GM15510 (cell line): ENCODE measurements around the gene ZFP82.

Source experiments
- POLR2A ChIP-seq: IDR thresholded peaks from 3 replicates; pipeline ENCODE4 v1.6.1; 2011; ENCODE audit warnings: borderline replicate concordance; ENCODE audit not compliant: insufficient read length; ENCODE audit errors: extremely low read depth

Gene ZFP82

DNA sequence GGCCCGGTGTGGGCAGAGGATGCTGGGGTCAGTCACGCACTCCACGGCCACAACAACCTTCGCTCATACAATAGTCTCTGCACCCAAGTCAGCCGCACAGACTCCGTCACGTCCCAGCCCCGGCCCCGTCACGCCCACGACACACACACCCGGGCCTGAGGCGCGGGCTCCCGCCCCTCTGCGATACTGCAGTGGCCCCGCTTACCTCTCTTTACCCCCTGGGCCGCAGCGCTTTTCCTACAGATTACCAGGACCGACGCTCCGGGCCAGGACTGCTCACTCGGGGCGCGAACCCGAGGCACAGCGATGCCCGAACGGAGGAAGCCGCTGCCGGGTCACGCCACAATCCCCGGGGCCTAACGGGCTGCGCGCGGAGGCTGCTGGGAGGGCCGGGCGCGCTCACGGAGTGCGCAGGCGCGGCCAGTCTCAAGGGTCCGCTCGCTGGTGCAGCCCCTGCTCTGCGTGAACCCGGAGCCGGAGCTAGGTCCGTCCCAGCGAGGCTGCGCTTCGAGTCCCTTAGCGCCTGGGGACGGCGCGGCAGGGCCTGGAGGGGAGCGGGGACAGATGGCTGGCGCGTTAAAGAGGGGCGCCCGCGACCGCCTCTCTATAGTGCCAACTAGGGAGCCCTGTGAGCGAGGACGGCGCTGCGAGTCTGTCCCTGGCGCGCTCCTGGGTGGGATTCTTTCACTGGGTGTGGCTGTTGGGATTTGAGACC, at the start of gene ZFP82:
Gene ZFP82, minus strand, starts transcription at position 358 of the 715 bp plus-strand sequence. CDS start 8,855 bp downstream, outside the sequence.
- peak; percentile 73 for TF ChIP-seq POLR2A

DNA sequence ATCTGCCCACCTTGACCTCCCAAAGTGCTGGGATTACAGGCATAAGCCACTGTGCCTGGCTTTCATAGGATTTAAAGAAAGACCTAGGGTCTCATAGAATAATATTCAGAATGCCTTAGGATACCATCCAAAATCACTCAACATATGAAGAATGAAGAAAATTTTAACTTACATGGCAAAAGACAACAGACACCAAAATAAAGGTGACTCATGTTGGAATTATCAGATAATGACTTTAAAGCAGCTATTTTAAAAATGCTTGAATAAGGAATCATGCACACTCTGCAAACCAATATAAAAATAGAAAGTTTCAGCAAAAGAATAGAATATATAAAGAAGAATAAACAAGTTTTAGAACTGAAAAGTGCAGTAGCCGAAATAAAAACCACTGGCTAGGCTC, 41.6 kb upstream of the ZFP82 start:
- no peak for TF ChIP-seq POLR2A

DNA sequence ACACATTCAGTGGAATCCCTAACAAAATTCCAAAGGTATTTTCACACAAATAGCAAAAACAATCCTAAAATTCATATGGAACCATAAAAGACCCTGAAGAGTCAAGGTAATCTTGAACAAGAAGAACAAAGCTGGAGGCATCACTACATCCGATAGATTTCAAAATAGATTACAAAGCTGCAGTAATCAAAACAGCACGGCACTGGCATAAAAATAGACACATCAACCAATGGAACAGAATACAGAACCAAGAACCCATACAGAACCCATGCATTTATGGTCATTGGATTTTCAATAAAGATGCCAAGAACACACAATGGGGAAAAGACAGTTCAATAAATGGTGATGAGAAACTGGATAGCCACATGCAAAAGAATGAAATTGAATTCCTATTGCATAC, 38.4 kb upstream of the ZFP82 start:
- no peak for TF ChIP-seq POLR2A

DNA sequence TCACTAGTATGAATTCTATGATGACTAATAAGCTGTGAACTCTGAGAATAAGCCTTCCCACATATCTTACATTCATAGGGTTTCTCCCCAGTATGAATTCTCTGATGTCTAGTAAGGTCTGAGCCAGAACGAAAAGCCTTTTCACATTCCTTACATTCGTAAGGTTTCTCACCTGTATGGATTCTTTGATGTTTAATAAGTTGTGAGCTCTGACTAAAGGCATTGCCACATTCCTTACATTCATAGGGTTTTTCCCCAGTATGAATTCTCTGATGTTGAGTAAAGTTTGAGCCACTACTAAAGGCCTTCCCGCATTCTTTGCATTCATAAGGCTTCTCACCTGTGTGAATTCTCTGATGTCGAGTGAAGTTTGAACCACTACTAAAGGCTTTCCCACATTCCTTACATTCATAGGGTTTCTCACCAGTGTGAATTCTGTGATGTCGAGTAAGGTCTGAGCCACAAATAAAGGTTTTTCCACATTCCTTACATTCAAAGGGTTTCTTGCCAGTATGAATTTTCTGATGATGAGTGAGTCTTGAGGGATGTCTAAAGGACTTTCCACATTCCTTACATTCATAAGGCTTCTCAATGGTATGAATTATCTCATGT, 30.7 kb upstream of the ZFP82 start:
- TF ChIP-seq POLR2A = no peak

DNA sequence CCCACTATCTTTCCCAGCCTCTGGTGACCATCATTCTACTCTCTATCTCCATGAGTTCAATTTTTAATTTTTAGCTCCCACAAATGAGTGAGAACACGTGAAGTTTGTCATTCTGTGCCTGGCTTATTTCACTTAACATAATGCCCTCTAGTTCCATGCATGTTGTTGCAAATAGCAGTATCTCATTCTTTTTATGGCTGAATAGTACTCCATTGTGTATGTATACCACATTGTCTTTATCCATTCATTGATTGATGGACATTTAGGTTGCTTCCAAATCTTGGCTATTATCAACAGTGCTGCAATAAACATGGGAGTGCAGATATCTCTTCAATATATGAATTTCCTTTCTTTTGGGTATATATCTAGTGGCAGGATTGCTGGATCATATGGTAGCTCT, 22.9 kb upstream of the ZFP82 start:
- TF ChIP-seq POLR2A = no peak

DNA sequence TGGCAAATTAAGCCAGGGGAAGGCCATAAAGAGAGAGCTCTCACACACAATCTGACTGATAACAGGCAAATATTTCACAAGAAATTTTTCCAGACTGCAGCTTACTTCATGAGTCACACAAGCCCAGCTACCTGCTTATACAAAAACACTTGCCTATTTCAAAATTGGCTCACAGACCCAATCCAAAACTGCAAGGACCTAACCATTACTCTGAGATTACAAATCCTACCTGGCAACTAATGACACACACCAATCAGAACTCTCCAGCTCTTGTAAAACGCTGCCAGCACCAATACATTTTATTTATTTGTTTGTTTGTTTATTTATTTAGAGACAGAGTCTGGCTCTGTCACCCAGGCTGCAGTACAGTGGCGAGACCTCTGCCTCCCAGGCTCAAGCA, 18.1 kb upstream of the ZFP82 start:
- no peak for TF ChIP-seq POLR2A

DNA sequence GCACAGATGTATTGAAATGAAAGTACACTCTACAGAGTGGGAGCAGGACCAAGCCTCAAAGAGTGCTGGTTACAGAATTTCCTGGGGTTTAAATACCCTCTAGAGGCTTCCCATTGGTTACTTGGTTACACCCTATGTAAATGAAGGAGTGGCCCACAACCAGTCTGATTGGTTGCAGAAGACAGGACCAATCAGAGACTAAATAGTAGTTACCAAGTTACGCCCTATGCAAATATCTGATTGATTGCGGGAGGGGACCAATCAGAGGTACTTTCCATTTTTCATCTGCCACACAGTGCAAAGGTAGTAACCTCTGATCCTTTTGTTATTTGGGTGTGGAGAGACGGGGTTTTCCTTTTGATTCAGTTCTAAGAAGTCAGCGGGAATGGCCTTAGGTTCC, 5.5 kb upstream of the ZFP82 start:
- no peak for TF ChIP-seq POLR2A

DNA sequence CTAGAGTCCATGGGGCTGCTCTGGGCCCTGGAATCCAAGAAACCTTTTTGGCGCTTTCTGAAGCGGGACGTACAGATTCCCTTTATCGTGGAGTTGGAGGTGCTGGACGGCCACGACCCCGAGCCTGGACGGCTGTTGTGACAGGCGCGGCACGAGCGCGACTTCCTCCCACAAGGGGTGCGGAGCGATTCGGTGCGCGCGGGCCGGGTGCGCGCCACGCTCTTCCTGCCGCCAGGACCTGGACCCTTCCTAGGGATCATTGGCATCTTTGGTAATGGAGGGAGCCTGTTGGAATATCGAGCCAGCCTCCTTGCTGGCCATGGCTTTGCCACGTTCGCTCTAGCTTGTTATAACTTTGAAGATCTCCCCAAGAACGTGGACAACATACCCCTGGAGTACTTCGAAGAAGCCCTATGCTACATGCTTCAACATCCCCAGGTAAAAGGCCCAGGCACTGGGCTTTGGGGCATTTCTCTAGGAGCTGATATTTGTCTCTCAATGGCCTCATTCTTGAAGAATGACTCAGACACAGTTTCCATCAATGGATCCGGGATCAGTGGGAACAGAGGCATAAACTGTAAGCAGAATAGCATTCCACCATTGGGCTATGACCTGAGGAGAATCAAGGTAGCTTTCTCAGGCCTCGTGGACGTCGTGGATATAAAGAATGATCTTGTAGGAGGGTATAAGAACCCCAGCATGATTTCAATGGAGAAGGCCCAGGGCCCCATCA, 3.5 kb upstream of the ZFP82 start:
- no peak for TF ChIP-seq POLR2A

DNA sequence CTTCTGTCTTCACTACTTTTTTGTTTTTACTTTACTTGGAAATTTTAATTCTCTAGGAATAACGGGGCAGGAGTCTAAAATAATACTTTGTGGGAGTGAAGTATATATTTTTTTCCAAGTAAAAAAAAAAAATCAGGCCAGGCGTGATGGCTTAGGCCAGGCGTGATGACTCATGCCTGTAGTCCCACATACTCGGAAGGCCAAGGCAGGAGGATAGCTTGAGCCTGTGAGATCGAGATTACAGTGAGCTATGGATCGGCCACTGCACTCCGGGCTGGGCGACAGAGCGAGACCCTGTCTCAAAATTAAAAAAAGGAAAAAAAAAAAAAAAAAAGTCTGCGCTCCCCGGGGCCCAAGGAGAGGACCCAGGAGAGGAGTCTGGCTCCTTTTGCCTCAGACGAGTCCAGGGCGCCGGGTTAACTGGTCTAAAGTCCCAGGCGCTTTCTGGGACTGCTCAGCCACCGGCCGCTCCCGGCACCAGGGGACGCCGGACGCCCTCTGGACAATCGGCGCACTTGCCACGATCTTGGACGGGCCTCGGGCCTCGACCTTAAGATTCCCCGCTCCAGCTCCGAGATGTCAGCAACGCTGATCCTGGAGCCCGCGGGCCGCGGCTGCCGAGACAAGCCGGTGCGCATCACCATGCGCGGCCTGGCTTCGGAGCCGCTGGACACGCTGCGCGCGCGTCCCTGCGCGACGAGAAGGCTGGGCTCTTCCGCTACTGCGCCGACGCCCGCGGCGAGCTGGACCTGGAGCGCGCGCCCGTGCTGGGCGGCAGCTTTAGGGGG, 2.7 kb upstream of the ZFP82 start:
- no peak for TF ChIP-seq POLR2A

DNA sequence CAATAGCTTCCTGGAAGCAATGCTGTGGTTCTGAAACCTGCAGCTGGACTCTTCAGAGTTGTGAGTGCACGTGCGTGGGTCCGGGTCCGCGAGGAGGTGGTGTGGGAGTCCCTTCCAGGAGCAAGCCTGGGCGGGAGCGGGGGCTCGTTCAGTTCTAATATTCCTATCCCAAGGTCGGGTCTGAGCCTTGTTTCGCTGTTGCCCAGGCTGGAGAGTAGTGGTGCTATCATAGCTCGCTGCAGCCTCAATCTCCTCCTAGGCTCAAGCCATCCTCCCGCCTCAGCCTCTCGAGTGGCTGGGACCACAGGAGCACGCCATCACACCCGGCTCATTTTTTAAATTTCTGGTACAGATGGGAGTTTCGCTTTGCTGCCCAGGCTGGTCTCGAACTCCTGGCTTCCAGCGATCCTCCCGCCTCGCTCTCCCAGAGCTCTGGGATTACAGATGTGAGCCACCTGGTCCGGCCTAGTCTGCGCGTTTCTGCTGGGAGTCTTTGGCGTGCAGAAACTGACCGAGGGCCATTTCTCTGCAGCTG, 625 bp downstream of the ZFP82 start:
- TF ChIP-seq POLR2A = no peak

DNA sequence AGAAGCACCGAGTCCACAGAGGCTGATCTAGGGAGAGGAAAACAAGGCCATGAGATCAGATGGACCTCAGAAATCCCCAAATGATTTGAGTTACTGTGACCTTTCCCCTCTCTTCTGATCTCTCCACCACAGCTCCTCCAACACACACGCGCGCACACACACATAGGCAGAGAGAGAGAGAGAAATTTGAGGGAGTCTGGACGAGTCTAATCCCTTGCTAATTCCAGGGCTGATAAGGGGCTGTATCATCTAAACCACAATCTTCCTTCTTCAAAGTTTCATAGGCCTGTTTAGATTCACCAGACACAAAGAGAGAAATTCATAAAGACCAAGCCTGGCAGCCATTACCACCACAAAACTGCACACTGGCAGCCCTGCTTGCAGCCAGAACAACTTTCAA, 8.6 kb downstream of the ZFP82 start:
- TF ChIP-seq POLR2A = no peak

DNA sequence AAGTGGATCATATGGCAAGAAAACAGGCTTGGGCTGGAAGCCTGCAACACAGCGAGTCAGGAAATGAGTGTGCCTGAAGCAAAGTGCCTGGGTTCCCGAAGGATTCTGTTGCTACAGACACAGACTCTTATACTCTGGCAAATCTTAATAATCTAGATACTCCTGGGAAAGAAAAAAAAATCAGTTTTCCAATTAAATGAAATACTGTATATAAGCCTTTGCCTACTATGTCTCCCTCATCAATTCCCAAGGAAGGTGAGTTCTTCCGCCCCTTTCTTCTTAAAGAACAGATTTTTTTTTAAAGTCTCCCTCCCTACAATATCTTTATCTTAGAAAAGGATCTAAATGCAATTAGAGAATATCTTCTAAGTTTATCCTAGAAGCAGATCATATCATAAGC, 10.3 kb downstream of the ZFP82 start:
- no peak for TF ChIP-seq POLR2A

DNA sequence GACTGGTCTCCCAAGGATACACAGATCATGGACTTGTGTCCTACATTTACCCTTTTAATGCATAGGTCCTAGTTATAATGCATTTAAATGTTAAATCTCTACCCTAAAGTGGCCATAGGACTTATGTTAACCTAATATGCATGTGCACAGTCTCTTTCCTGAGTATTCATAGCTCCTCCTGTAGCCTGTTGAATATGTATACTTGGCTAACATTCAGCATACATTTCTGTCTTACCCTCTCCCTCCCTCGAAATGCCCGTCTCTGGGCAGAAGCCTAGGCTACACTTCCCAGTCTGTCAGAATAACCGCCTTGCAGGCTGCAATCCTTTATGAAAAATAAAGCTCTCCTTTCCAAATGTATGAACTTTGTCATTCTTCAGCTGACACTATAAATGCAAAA, 13.9 kb downstream of the ZFP82 start:
- TF ChIP-seq POLR2A = no peak

DNA sequence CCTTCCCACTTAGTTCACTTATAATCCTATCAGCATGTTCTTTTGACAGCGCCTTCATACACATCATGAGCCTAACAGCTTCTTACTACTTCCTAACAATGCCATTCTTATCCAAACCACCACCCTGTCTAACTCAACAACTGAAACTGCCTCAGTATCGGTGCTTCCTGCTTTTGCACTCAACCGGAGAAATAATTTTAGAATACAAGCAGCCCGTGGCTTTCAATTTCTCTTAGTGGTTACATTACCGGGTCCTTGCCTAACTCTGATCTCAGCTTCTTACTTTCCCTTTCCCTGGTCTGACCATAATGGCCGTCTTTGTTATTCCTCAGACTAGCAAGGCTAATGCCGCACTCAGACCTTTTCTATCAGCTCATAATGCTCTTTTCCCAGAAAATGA, 17.0 kb downstream of the ZFP82 start:
- no peak for TF ChIP-seq POLR2A

DNA sequence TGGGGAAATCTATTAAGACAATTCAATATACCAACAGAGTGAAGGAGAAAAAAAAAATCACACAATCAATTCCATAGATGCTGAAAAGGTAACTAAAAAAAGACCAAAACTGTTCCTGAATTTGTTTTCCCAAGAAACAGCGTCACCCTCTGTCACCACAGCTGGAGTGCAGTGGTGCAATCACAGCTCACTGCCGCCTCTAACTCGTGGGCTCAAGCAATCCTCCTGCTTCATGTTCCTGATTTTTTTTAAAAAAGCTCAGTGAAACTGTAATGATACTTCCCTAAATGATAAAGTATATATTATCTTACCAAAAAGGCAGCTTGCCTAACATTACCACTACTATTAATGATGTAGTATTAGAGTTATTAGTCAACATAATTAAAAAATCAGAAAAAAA, 19.9 kb downstream of the ZFP82 start:
- no peak for TF ChIP-seq POLR2A
